Esophagus squamous epithelium (tissue), 4 donors: ENCODE measurements around the gene AKIRIN1.

ENCODE experiments used
- POLR2A ChIP-seq, 4 donors: fragments of 450-650 bp; IDR thresholded peaks; one replicate each; pipeline ENCODE4 v1.6.1; 2017; ENCODE audit warnings: antibody characterized with exemption in 4 of 4, mild to moderate bottlenecking in 4 of 4, moderate library complexity in 3 of 4
- TF ChIP-seq, protein P1 (sequence below), 6 experiments: fragments of 450-650 bp in 4 of 6; fragments of 200-600 bp in 2 of 6; sonication (generic) in 2 of 6; IDR thresholded peaks; one replicate each; pipeline ENCODE4 v1.5.1; 2016 to 2019; ENCODE audit warnings: antibody characterized with exemption in 6 of 6, mild to moderate bottlenecking in 4 of 6, moderate library complexity in 4 of 6

DNA sequence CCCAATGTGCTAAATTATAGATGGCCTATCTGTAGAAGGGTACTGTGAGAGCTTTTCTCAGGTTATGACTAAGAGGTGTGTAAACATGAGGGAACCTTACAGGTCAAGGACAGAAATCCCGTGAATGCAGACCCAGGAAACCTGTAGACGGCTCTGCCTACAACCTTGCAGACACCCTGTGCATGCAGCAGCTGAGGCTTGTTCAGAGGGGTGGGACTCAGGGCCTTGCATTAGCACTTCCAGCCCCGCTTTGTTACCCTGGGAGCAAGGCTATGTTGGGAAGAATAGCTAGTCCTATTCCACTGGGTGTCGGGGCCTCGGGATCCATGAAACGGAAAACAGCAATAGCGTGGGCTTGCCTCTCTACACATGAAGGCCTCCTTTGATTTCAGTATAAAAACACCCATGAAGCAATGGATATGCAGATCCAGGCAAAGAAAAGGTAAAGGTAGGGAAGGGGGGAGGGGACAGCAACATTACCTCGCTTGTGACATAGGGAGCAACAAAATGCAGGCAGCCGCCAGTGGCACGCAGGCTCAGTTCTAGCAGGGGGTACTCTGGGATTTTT is 25.6 kb downstream of the AKIRIN1 start:
- TF ChIP-seq, protein P1, sequence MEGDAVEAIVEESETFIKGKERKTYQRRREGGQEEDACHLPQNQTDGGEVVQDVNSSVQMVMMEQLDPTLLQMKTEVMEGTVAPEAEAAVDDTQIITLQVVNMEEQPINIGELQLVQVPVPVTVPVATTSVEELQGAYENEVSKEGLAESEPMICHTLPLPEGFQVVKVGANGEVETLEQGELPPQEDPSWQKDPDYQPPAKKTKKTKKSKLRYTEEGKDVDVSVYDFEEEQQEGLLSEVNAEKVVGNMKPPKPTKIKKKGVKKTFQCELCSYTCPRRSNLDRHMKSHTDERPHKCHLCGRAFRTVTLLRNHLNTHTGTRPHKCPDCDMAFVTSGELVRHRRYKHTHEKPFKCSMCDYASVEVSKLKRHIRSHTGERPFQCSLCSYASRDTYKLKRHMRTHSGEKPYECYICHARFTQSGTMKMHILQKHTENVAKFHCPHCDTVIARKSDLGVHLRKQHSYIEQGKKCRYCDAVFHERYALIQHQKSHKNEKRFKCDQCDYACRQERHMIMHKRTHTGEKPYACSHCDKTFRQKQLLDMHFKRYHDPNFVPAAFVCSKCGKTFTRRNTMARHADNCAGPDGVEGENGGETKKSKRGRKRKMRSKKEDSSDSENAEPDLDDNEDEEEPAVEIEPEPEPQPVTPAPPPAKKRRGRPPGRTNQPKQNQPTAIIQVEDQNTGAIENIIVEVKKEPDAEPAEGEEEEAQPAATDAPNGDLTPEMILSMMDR (IDR thresholded peaks at IDR 0.05): no peak
- no peak for TF ChIP-seq POLR2A (IDR thresholded peaks at IDR 0.05)
